Neutrophil (primary cell): Measurements from ENCODE around the gene TEAD1.

Source experiments
- H3K27ac ChIP-seq: fragments of 200-600 bp; sonication (generic); 2 replicates; pipeline ENCODE4 v1.5.1; 2016; ENCODE audit warnings: mild to moderate bottlenecking, moderate library complexity
- H3K27me3 ChIP-seq: fragments of 200-600 bp; sonication (generic); 2 replicates; pipeline ENCODE4 v1.6.0; 2016; ENCODE audit warnings: mild to moderate bottlenecking
- H3K36me3 ChIP-seq: fragments of 200-600 bp; sonication (generic); 2 replicates; pipeline ENCODE4 v1.5.1; 2017
- H3K4me1 ChIP-seq, 2 experiments: fragments of 200-600 bp in 1 of 2; sonication (generic) in 1 of 2; 1 replicate in 1 of 2; 2 replicates in 1 of 2; pipeline versions ENCODE4 v1.5.1 to v1.6.1; 2013 to 2016; ENCODE audit warnings: low read depth in 1 of 2, low read length in 1 of 2, mild to moderate bottlenecking in 1 of 2, moderate library complexity in 1 of 2; ENCODE audit not compliant: control insufficient read depth in 1 of 2, insufficient read depth in 1 of 2
- H3K4me3 ChIP-seq, 2 experiments: fragments of 200-600 bp in 1 of 2; sonication (generic) in 1 of 2; 1 replicate in 1 of 2; 2 replicates in 1 of 2; pipeline ENCODE4 v1.5.1; 2013 to 2016; ENCODE audit warnings: low read depth in 1 of 2, low read length in 1 of 2, mild to moderate bottlenecking in 1 of 2, moderate library complexity in 1 of 2
- H3K9me3 ChIP-seq: fragments of 200-600 bp; sonication (generic); 2 replicates; pipeline ENCODE4 v1.5.1; 2016
- CTCF ChIP-seq: fragments of 200-600 bp; sonication (generic); IDR thresholded peaks from 2 replicates; pipeline ENCODE4 v1.5.1; 2016; ENCODE audit warnings: antibody characterized with exemption

TEAD1 gene

DNA sequence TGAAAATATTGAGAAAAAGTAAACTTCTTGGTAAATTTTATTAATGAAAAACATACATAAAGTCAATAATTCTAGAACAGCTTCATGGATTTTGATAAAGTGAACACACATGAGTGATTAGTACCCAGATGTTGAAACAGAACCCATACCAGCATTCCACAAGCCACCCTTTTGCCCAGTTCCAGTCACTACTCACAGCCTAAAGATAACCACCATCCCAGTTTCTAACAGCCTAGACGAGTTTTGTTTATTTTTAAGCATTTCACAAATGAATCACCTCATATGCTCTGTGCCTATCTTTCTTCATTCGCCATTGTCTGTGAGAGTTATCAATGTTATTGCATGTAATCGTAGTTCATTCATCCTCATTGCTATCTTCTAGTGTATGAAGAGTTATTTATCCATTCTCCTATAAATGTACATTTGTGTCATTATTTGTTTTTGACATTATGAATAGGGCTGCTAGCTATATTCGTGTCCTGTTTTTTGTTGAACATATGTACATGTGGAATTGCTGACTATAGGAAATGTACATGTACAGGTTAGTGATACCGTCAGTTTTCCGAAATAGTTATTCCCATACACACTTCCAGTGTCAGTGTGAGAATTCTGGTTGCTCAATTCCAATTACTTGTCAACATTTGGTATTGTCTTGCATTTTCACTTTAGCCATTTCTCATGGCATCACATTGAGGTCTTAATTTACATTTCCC, 44.5 kb upstream of the TEAD1 start:
- H3K4me1 ChIP-seq: no peaks in the 10 kb centered on the region
- no peaks in the 10 kb centered on the region for H3K27me3 ChIP-seq
- no peak overlapping the region for H3K27ac ChIP-seq
- no peaks in the 10 kb centered on the region for H3K9me3 ChIP-seq
- no peak for TF ChIP-seq CTCF
- no peaks in the 10 kb centered on the region for H3K36me3 ChIP-seq
- H3K4me3 ChIP-seq: no peak overlapping the region

- H3K27ac ChIP-seq: no peak overlapping the region
- H3K27me3 ChIP-seq: no peaks in the 10 kb centered on the region
- no peaks in the 10 kb centered on the region for H3K4me1 ChIP-seq
- no peaks in the 10 kb centered on the region for H3K36me3 ChIP-seq
- H3K9me3 ChIP-seq: no peaks in the 10 kb centered on the region
- no peak for TF ChIP-seq CTCF
- no peak overlapping the region for H3K4me3 ChIP-seq
Observed at GRCh38 chr11:12631651-12632050, 42.6 kb upstream of the TEAD1 start.

- no peaks in the 10 kb centered on the region for H3K27me3 ChIP-seq
- no peaks in the 10 kb centered on the region for H3K9me3 ChIP-seq
- no peaks in the 10 kb centered on the region for H3K4me1 ChIP-seq
- no peak overlapping the region for H3K27ac ChIP-seq
- no peak for TF ChIP-seq CTCF
- no peaks in the 10 kb centered on the region for H3K36me3 ChIP-seq
- no peak overlapping the region for H3K4me3 ChIP-seq
Observed at GRCh38 chr11:12634329-12634728, 39.9 kb upstream of the TEAD1 start.

DNA sequence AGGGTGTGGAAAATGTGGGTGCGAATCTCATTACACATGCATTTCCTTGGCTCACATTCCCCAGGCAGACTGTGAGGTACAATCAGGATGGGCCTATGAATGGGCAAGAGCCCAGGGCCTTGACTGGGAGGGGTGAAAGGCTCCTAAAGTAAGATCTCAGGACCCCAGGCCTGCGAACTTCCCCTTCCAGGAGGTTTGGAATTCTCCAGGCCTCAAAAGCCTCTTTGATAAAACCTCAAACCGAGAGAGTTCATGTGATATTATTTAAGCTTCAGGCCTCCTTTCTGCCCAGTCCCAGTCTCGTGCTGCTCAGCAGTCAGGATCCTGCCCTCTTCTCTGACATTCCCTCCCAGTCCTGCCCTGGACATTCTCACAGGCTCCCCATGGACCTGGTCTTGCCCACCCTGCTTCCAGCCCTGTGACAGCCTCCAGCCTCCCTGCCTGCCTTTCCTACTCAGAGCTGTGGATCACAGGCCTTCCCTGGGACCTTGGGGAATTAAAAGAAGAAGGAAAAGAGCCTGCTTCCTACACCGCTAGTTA, 37.3 kb upstream of the TEAD1 start:
- H3K36me3 ChIP-seq: no peaks in the 10 kb centered on the region
- no peaks in the 10 kb centered on the region for H3K4me1 ChIP-seq
- H3K9me3 ChIP-seq: no peaks in the 10 kb centered on the region
- no peak for TF ChIP-seq CTCF
- H3K4me3 ChIP-seq: no peak overlapping the region
- no peak overlapping the region for H3K27ac ChIP-seq
- H3K27me3 ChIP-seq: no peaks in the 10 kb centered on the region

- no peak overlapping the region for H3K27ac ChIP-seq
- no peaks in the 10 kb centered on the region for H3K4me1 ChIP-seq
- no peak for TF ChIP-seq CTCF
- H3K4me3 ChIP-seq: no peak overlapping the region
- no peaks in the 10 kb centered on the region for H3K27me3 ChIP-seq
- H3K9me3 ChIP-seq: no peaks in the 10 kb centered on the region
- H3K36me3 ChIP-seq: no peaks in the 10 kb centered on the region
Observed at GRCh38 chr11:12639388-12639787, 34.8 kb upstream of the TEAD1 start.
